H1 (cell line): Measurements from ENCODE around the gene AMMECR1L. TPM values are rescaled to one million over a fixed set of nuclear protein-coding genes. Genes with fewer than 3 reads are reported as not detected.
"Not testable (repeated sequence)": the region's sequence is repeated elsewhere in the genome, so short reads cannot be mapped to it uniquely, and the experiment has no call there.

Experiments used
- CTCF ChIA-PET: fragments of 300-600 bp; sonication (Branson Sonifier 250); formaldehyde crosslinking; loops from one replicate; lab custom pipeline; 2021; ENCODE audit not compliant: partially characterized antibody; lab: Charles Lee
- POLR2A ChIA-PET: fragments of 300-600 bp; sonication (Branson Sonifier 250); formaldehyde crosslinking; loops from one replicate; lab custom pipeline; 2021; ENCODE audit warnings: inconsistent platforms; ENCODE audit not compliant: partially characterized antibody; lab: Charles Lee
- DNase-seq, 2 experiments: peaks; one replicate each; pipeline versions ENCODE4 v3.0.0 to v3.0.0-alpha.2; 2010 to 2022; ENCODE audit warnings: low spot score in 2 of 2, low read depth in 1 of 2, mixed read lengths in 1 of 2
- FAIRE-seq: peaks from 2 replicates; lab custom pipeline; 2011; peaks lifted over from hg19 to GRCh38; lab: Jason Lieb, UNC
- H2AFZ ChIP-seq: 2 replicates; pipeline ENCODE4 v1.8.1; 2012; ENCODE audit warnings: low read length, inconsistent platforms
- H2AK5ac ChIP-seq: 2 replicates; pipeline ENCODE4 v1.6.1; 2013; ENCODE audit warnings: low read depth, low read length
- H2BK120ac ChIP-seq: replicated peaks from 2 replicates; pipeline ENCODE3; 2013; ENCODE audit warnings: low read depth, low read length, inconsistent platforms
- H2BK12ac ChIP-seq: 2 replicates; pipeline ENCODE4 v1.6.1; 2013; ENCODE audit warnings: low read depth, low read length
- H2BK15ac ChIP-seq: 2 replicates; pipeline ENCODE4 v1.6.1; 2013; ENCODE audit warnings: low read length
- H2BK20ac ChIP-seq: 2 replicates; pipeline ENCODE4 v1.6.1; 2013; ENCODE audit warnings: low read length
- H2BK5ac ChIP-seq: 2 replicates; pipeline ENCODE4 v1.6.1; 2013; ENCODE audit warnings: low read depth, low read length
- H3K14ac ChIP-seq: 2 replicates; pipeline ENCODE4 v1.6.1; 2013; ENCODE audit warnings: inconsistent platforms; ENCODE audit not compliant: insufficient read length
- H3K18ac ChIP-seq: 2 replicates; pipeline ENCODE4 v1.6.1; 2013; ENCODE audit warnings: low read length; ENCODE audit errors: extremely low read depth
- H3K23ac ChIP-seq: 2 replicates; pipeline ENCODE4 v1.6.1; 2013; ENCODE audit warnings: inconsistent platforms; ENCODE audit not compliant: insufficient read length
- H3K23me2 ChIP-seq: 2 replicates; pipeline ENCODE4 v1.6.1; 2013; ENCODE audit warnings: low read depth, low read length
- H3K27ac ChIP-seq: 2 replicates; pipeline ENCODE4 v1.6.1; 2011; ENCODE audit warnings: low read depth, low read length, inconsistent platforms
- H3K27me3 ChIP-seq, 4 experiments: replicated peaks in 1 of 4; 1 replicate in 1 of 4; 2 replicates in 3 of 4; pipeline versions ENCODE4 v1.6.1 to v1.8.1; 2011 to 2013; ENCODE audit warnings: low read length in 3 of 4, mild to moderate bottlenecking in 3 of 4, inconsistent platforms in 2 of 4, mixed read lengths in 2 of 4, moderate library complexity in 1 of 4; ENCODE audit not compliant: control insufficient read depth in 3 of 4, insufficient read depth in 3 of 4; ENCODE audit errors: extremely low read depth in 1 of 4
- H3K36me3 ChIP-seq, 4 experiments: 2 replicates each; pipeline versions ENCODE4 v1.6.1 to v1.8.1; 2011 to 2013; ENCODE audit warnings: mild to moderate bottlenecking in 4 of 4, low read length in 3 of 4, moderate library complexity in 2 of 4, control low read depth in 1 of 4, inconsistent platforms in 1 of 4; ENCODE audit not compliant: insufficient read depth in 4 of 4, control insufficient read depth in 2 of 4
- H3K4ac ChIP-seq: replicated peaks from 2 replicates; pipeline ENCODE3; 2013; ENCODE audit warnings: low read length, low read depth, mixed read lengths, inconsistent platforms; ENCODE audit not compliant: insufficient read length
- H3K4me1 ChIP-seq, 4 experiments: replicated peaks in 1 of 4; 1 replicate in 1 of 4; 2 replicates in 3 of 4; pipeline versions ENCODE4 v1.6.1 to v1.8.1; 2011 to 2013; ENCODE audit warnings: low read length in 3 of 4, inconsistent platforms in 2 of 4, mixed read lengths in 1 of 4; ENCODE audit not compliant: insufficient read depth in 4 of 4, control insufficient read depth in 3 of 4
- H3K4me2 ChIP-seq, 2 experiments: 2 replicates each; pipeline versions ENCODE4 v1.6.1 to v1.8.1; 2011 to 2013; ENCODE audit warnings: low read depth in 2 of 2, low read length in 2 of 2, control low read depth in 1 of 2, inconsistent platforms in 1 of 2, mild to moderate bottlenecking in 1 of 2; ENCODE audit not compliant: insufficient read depth in 1 of 2
- H3K4me3 ChIP-seq, 4 experiments: fragments of 200-600, 300-600 bp in 1 of 4; sonication (generic), shearing (Covaris generic), sonication (Bioruptor Twin) in 1 of 4; 2 replicates each; pipeline versions ENCODE4 v1.5.1 to v1.8.1; 2011 to 2016; ENCODE audit warnings: low read length in 4 of 4, low read depth in 3 of 4, control low read depth in 2 of 4, inconsistent platforms in 2 of 4, mild to moderate bottlenecking in 2 of 4, mixed read lengths in 1 of 4, moderate library complexity in 1 of 4; ENCODE audit not compliant: insufficient read depth in 2 of 4; ENCODE audit errors: extremely low read depth in 1 of 4
- H3K56ac ChIP-seq: replicated peaks from 2 replicates; pipeline ENCODE3; 2013; ENCODE audit warnings: low read depth, mild to moderate bottlenecking, mixed read lengths, low read length, inconsistent platforms; ENCODE audit not compliant: insufficient read length
- H3K79me1 ChIP-seq: 2 replicates; pipeline ENCODE4 v1.6.1; 2013; ENCODE audit warnings: low read depth, low read length, control low read depth
- H3K79me2 ChIP-seq, 2 experiments: 2 replicates each; pipeline versions ENCODE4 v1.6.1 to v1.8.1; 2012 to 2013; ENCODE audit warnings: low read length in 2 of 2, mild to moderate bottlenecking in 2 of 2, inconsistent platforms in 1 of 2; ENCODE audit not compliant: insufficient read depth in 2 of 2, control insufficient read depth in 1 of 2
- H3K9ac ChIP-seq, 4 experiments: replicated peaks in 1 of 4; 1 replicate in 1 of 4; 2 replicates in 3 of 4; pipeline versions ENCODE4 v1.6.1 to v1.8.1; 2011 to 2013; ENCODE audit warnings: low read depth in 3 of 4, low read length in 3 of 4, control low read depth in 2 of 4, mild to moderate bottlenecking in 2 of 4, moderate library complexity in 2 of 4, inconsistent platforms in 1 of 4; ENCODE audit errors: extremely low read depth in 1 of 4
- H3K9me3 ChIP-seq, 2 experiments: 2 replicates each; pipeline versions ENCODE4 v1.6.1 to v1.8.1; 2012 to 2013; ENCODE audit warnings: mild to moderate bottlenecking in 2 of 2, moderate library complexity in 2 of 2, control low read depth in 1 of 2, inconsistent platforms in 1 of 2, low read depth in 1 of 2, low read length in 1 of 2, mixed read lengths in 1 of 2; ENCODE audit not compliant: insufficient read depth in 2 of 2
- H4K20me1 ChIP-seq, 2 experiments: replicated peaks in 1 of 2; 2 replicates each; pipeline versions ENCODE3 to v1.8.1; 2011 to 2013; ENCODE audit warnings: inconsistent platforms in 2 of 2, low read length in 2 of 2, mild to moderate bottlenecking in 1 of 2; ENCODE audit not compliant: insufficient read depth in 2 of 2, control insufficient read depth in 1 of 2
- H4K5ac ChIP-seq: 2 replicates; pipeline ENCODE4 v1.6.1; 2013; ENCODE audit warnings: low read length, low read depth, mixed read lengths, inconsistent platforms; ENCODE audit not compliant: insufficient read length
- H4K8ac ChIP-seq: 2 replicates; pipeline ENCODE4 v1.8.0; 2013; ENCODE audit warnings: mild to moderate bottlenecking, moderate library complexity, low read length, inconsistent platforms; ENCODE audit not compliant: insufficient read depth; ENCODE audit errors: extremely low read depth
- H4K91ac ChIP-seq: replicated peaks from 2 replicates; pipeline ENCODE3; 2013; ENCODE audit warnings: low read length, mixed read lengths, inconsistent platforms; ENCODE audit not compliant: insufficient read length
- WGBS, 2 experiments: shearing (Covaris generic) in 1 of 2; methylation state at CpG; one replicate each; pipeline versions ENCODE4 v1.1.6 to v1.1.7; 2013 to 2015; ENCODE audit warnings: low lambda C conversion rate in 2 of 2, mixed read lengths in 2 of 2, inconsistent platforms in 1 of 2, low coverage in 1 of 2, missing lambda C conversion rate in 1 of 2; ENCODE audit not compliant: insufficient replicate concordance in 2 of 2, insufficient coverage in 1 of 2, insufficient read length in 1 of 2; ENCODE audit errors: extremely low coverage in 1 of 2, missing lambda C conversion rate in 1 of 2; 5-methylcytosine and 5-hydroxymethylcytosine counted together
- polyA plus RNA-seq, 7 experiments: library from polyadenylated mRNA; depleted of rRNA in 3 of 7; stranded (reverse) in 5 of 7; unstranded in 2 of 7; fragments of >200 nt in 5 of 7; fragments of 200-250 nt in 2 of 7; gene quantifications; 1 replicate in 5 of 7; 2 replicates in 1 of 7; 4 replicates in 1 of 7; pipeline versions ENCODE4 v1.2.1 to v1.2.3, GENCODE V29; 2011 to 2013; ENCODE audit warnings: missing spikeins in 2 of 7, mixed read lengths in 2 of 7
- total RNA-seq: library from RNA; stranded (reverse); fragmentation: NEBNext Ultra II Directional; extraction: Animal tissue kit (Norgen Biotek cat#: 25700); gene quantifications from 2 replicates; pipeline ENCODE4 v1.2.1, GENCODE V29; 2021

The AMMECR1L gene
- total and polyA plus RNA-seq, 2 of the 8 experiments (the other 6 are each of a cell fraction or from before 2014, with no cell fraction given): 10.1 to 18.8 TPM

DNA sequence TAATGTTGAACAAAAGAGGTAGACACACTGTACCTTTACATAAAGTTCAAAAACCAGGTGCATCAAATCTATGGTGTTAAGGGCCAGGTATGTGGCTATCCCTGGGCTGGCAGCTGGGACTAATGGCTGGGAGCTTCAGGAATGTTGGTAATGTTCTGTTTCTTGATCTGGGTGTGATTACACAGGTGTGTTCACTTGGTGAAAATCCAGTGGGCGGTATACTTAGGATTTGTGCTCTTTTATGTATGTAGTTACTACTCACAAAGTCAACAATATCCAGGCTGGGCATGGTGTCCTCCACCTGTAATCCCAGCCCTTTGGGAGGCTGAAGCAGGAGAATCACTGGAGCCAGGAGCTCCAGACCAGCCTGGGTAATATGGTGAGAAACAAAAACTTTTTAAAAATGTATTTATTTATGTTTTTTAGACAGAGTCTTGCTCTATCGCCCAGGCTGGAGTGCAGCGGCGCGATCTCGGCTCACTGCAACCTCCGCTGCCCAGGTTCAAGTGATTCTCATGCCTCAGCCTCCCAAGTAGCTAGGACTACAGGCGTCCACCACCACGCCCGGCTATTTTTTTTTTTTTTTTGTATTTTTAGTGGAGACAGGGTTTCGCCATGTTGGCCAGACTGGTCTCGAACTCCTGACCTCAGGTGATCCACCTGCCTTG, 22.1 kb upstream of the AMMECR1L start:
- H3K56ac ChIP-seq, H3K4me3 ChIP-seq, H3K4ac ChIP-seq, H3K79me2 ChIP-seq, H2BK20ac ChIP-seq, FAIRE-seq, H4K91ac ChIP-seq, H2AK5ac ChIP-seq, H3K18ac ChIP-seq, H4K8ac ChIP-seq, H3K14ac ChIP-seq, H3K4me1 ChIP-seq, H3K23ac ChIP-seq, POLR2A ChIA-PET, H2AFZ ChIP-seq, H2BK5ac ChIP-seq, H2BK15ac ChIP-seq, H3K27ac ChIP-seq, DNase-seq, H3K23me2 ChIP-seq, H3K9ac ChIP-seq, H2BK120ac ChIP-seq, H4K5ac ChIP-seq, H3K79me1 ChIP-seq, H3K4me2 ChIP-seq, H3K27me3 ChIP-seq, H2BK12ac ChIP-seq, H4K20me1 ChIP-seq, H3K36me3 ChIP-seq, H3K9me3 ChIP-seq: not testable (repeated sequence)
- 93% methylated on average over 8 of the region's 12 CpGs; no CpG with 5 or more reads in 1 of the 2 experiments for WGBS, 2 experiments
- CTCF ChIA-PET: interaction anchor here (0.6 to 1.7 kb wide), 6 partner anchors 9 to 525 kb away, joined by 3 to 7 read pairs (median 4); no protein-coding TSS in a partner anchor
